ENCODE results near the gene ZNF654. TPM values are rescaled to one million over a fixed set of nuclear protein-coding genes. Genes with fewer than 3 reads are reported as not detected.
A peak's percentile ranks its signal among the peaks of the same experiment; 100 is the strongest.

The ZNF654 gene
- total and polyA plus RNA-seq, 2 experiments from 2014 or later, result 6.2 to 7.5 TPM

DNA sequence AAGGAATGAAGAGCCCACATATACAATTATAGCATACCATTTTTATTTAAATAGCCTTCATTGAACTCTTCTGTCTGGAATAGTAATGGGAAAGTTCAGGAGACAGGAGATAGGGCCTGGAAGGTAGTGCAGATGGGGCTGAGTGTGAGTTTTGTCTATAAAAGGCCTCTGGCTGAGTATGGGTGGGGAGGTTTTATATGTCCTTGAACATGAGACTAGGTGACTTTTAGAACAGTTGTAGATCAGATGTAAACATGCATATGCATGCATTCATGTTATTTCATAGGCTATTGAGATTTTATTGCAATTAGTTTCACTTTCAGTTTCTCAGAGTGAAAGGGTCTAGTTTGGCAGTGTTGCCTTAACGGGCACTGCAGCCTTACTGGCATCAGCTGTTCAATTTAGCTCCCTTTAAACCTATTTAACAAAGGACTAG lies 27.4 kb upstream of the ZNF654 start:
- no peaks in the 10 kb centered on the region for H3F3A ChIP-seq (replicated peaks; ENCODE audit: low read depth)
- ATAC-seq (no peak), DNase-seq (ENCODE audit: low spot score) (peak; percentile 2)
- H3K27ac ChIP-seq (ENCODE audit: low read depth), result no peak overlapping the region
- H3K4me2 ChIP-seq, result no peak overlapping the region
- Mint-ChIP-seq H3K27ac (0 out of 2 replicates have a peak overlapping the region, but pooled peaks have one; percentile 18), H3K4me3 (no peak overlapping the region), H3K9me3 (no peaks in the 10 kb centered on the region; the same call in 2 of the 3 replicates), H3K27me3 (ENCODE audit: insufficient read depth, low read depth, poor library complexity) (peaks cover 2% of the 10 kb centered on the region), H3K36me3 (ENCODE audit: low read depth) (no peaks in the 10 kb centered on the region), H3K4me1 (peaks cover 3% of the 10 kb centered on the region; the same call in 1 of the 3 replicates)
- H2AFZ ChIP-seq, result peak overlapping the region; percentile 86
- no peaks in the 10 kb centered on the region for H3K36me3 ChIP-seq (ENCODE audit: insufficient read depth)
- H3K79me2 ChIP-seq (replicated peaks; ENCODE audit: insufficient read depth), result no peaks in the 10 kb centered on the region
- H3K9me2 ChIP-seq (ENCODE audit: insufficient read depth), result no peaks in the 10 kb centered on the region
- TF ChIP-seq NANOG (IDR thresholded peaks at IDR 0.05; ENCODE audit: borderline replicate concordance) (no peak), CREB1 (CRISPR knock-in tag; IDR thresholded peaks at IDR 0.05; ENCODE audit: low read depth) (no peak), JUNB (IDR thresholded peaks at IDR 0.05; ENCODE audit: unreplicated experiment) (no peak), ZNF331 (CRISPR knock-in tag; IDR thresholded peaks at IDR 0.05; ENCODE audit: low read depth) (no peak), STAT1 (IDR thresholded peaks at IDR 0.05; ENCODE audit: unreplicated experiment) (no peak), REST (IDR thresholded peaks at IDR 0.05; ENCODE audit: unreplicated experiment) (no peak), EZH2phosphoT487 (IDR thresholded peaks at IDR 0.05; ENCODE audit: unreplicated experiment) (no peak), EZH2 (IDR thresholded peaks at IDR 0.05; ENCODE audit: low read depth, unreplicated experiment) (no peak), ZNF114 (CRISPR knock-in tag; IDR thresholded peaks at IDR 0.05) (no peak), POLR2AphosphoS5 (IDR thresholded peaks at IDR 0.05; ENCODE audit: low read depth) (no peak)
- TF ChIP-seq, protein P1, sequence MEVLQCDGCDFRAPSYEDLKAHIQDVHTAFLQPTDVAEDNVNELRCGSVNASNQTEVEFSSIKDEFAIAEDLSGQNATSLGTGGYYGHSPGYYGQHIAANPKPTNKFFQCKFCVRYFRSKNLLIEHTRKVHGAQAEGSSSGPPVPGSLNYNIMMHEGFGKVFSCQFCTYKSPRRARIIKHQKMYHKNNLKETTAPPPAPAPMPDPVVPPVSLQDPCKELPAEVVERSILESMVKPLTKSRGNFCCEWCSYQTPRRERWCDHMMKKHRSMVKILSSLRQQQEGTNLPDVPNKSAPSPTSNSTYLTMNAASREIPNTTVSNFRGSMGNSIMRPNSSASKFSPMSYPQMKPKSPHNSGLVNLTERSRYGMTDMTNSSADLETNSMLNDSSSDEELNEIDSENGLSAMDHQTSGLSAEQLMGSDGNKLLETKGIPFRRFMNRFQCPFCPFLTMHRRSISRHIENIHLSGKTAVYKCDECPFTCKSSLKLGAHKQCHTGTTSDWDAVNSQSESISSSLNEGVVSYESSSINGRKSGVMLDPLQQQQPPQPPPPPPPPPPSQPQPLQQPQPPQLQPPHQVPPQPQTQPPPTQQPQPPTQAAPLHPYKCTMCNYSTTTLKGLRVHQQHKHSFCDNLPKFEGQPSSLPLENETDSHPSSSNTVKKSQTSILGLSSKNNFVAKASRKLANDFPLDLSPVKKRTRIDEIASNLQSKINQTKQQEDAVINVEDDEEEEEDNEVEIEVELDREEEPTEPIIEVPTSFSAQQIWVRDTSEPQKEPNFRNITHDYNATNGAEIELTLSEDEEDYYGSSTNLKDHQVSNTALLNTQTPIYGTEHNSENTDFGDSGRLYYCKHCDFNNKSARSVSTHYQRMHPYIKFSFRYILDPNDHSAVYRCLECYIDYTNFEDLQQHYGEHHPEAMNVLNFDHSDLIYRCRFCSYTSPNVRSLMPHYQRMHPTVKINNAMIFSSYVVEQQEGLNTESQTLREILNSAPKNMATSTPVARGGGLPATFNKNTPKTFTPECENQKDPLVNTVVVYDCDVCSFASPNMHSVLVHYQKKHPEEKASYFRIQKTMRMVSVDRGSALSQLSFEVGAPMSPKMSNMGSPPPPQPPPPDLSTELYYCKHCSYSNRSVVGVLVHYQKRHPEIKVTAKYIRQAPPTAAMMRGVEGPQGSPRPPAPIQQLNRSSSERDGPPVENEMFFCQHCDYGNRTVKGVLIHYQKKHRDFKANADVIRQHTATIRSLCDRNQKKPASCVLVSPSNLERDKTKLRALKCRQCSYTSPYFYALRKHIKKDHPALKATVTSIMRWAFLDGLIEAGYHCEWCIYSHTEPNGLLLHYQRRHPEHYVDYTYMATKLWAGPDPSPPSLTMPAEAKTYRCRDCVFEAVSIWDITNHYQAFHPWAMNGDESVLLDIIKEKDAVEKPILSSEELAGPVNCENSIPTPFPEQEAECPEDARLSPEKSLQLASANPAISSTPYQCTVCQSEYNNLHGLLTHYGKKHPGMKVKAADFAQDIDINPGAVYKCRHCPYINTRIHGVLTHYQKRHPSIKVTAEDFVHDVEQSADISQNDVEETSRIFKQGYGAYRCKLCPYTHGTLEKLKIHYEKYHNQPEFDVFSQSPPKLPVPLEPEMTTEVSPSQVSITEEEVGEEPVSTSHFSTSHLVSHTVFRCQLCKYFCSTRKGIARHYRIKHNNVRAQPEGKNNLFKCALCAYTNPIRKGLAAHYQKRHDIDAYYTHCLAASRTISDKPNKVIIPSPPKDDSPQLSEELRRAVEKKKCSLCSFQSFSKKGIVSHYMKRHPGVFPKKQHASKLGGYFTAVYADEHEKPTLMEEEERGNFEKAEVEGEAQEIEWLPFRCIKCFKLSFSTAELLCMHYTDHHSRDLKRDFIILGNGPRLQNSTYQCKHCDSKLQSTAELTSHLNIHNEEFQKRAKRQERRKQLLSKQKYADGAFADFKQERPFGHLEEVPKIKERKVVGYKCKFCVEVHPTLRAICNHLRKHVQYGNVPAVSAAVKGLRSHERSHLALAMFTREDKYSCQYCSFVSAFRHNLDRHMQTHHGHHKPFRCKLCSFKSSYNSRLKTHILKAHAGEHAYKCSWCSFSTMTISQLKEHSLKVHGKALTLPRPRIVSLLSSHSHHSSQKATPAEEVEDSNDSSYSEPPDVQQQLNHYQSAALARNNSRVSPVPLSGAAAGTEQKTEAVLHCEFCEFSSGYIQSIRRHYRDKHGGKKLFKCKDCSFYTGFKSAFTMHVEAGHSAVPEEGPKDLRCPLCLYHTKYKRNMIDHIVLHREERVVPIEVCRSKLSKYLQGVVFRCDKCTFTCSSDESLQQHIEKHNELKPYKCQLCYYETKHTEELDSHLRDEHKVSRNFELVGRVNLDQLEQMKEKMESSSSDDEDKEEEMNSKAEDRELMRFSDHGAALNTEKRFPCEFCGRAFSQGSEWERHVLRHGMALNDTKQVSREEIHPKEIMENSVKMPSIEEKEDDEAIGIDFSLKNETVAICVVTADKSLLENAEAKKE (CRISPR knock-in tag; IDR thresholded peaks at IDR 0.05), result no peak
- TF ChIP-seq, protein P2, sequence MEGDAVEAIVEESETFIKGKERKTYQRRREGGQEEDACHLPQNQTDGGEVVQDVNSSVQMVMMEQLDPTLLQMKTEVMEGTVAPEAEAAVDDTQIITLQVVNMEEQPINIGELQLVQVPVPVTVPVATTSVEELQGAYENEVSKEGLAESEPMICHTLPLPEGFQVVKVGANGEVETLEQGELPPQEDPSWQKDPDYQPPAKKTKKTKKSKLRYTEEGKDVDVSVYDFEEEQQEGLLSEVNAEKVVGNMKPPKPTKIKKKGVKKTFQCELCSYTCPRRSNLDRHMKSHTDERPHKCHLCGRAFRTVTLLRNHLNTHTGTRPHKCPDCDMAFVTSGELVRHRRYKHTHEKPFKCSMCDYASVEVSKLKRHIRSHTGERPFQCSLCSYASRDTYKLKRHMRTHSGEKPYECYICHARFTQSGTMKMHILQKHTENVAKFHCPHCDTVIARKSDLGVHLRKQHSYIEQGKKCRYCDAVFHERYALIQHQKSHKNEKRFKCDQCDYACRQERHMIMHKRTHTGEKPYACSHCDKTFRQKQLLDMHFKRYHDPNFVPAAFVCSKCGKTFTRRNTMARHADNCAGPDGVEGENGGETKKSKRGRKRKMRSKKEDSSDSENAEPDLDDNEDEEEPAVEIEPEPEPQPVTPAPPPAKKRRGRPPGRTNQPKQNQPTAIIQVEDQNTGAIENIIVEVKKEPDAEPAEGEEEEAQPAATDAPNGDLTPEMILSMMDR (conservative IDR thresholded peaks at IDR 0.05; ENCODE audit: low read depth in 2 of 2), result no peak
- TF ChIP-seq, protein P3, sequence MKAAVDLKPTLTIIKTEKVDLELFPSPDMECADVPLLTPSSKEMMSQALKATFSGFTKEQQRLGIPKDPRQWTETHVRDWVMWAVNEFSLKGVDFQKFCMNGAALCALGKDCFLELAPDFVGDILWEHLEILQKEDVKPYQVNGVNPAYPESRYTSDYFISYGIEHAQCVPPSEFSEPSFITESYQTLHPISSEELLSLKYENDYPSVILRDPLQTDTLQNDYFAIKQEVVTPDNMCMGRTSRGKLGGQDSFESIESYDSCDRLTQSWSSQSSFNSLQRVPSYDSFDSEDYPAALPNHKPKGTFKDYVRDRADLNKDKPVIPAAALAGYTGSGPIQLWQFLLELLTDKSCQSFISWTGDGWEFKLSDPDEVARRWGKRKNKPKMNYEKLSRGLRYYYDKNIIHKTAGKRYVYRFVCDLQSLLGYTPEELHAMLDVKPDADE (IDR thresholded peaks at IDR 0.05), result no peak
- no peak overlapping the region for H3K4me3 ChIP-seq
- H4K20me1 ChIP-seq (replicated peaks; ENCODE audit: insufficient read depth), result no peaks in the 10 kb centered on the region
- no peaks in the 10 kb centered on the region for H3K27me3 ChIP-seq (ENCODE audit: insufficient read depth)
- H3K4me1 ChIP-seq (ENCODE audit: insufficient read depth), result no peaks in the 10 kb centered on the region
